Measurements from ENCODE around the gene CD22. TPM values are rescaled to one million over a fixed set of nuclear protein-coding genes. Genes with fewer than 3 reads are reported as not detected.
"Not testable (repeated sequence)": the region's sequence is repeated elsewhere in the genome, so short reads cannot be mapped to it uniquely, and the experiment has no call there.

Gene CD22
- total RNA-seq, 1 experiment from 2014 or later, result 0.56 TPM

DNA sequence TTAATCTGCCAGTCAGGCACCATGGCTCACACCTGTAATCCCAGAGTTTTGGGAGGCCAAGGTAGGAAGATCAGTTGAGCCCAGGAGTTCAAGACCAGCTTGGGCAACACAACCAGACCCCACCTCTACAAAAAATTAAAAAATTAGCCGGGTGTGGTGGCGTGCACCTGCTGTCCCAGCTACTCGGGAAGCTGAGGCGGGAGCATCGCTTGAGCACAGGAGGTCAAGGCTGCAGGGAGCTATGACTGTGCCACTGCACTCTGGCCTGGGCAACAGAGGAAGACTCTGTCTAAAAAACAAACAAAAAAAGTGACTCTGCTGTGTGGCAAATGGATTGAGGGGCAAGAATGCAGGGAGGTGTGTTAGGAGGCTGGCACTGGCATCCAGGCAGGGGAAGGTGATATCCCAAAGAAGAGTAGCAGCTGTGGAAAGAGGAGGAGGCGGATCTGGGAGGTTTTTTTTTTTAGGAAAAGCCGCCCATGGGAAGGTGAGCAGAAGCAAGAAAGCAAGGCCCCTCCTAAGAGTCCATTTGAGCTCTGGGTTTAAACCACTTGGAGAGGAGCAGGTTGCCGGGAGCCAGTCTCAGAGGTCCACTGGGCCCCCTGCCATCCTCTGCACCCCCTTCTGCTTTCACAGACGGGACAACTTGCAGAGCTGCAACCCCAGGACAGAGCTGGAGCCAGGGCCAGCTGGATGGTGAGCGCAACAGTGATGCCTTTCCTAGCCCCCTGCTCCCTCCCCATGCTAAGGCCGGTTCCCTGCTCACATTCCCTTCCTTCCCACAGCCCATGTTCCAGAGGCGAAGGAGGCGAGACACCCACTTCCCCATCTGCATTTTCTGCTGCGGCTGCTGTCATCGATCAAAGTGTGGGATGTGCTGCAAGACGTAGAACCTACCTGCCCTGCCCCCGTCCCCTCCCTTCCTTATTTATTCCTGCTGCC lies 44.6 kb upstream of the CD22 start:
- Mint-ChIP-seq H3K9me3 (ENCODE audit: unreplicated experiment) (no peaks in the 10 kb centered on the region), H3K36me3 (ENCODE audit: insufficient read depth, unreplicated experiment) (peaks cover 5% of the 10 kb centered on the region), H3K27me3 (ENCODE audit: insufficient read depth, unreplicated experiment) (peaks cover 28% of the 10 kb centered on the region), H3K27ac (ENCODE audit: low read depth, unreplicated experiment) (no peak overlapping the region), H3K4me3 (ENCODE audit: unreplicated experiment) (no peak overlapping the region), H3K4me1 (ENCODE audit: insufficient read depth, unreplicated experiment) (no peaks in the 10 kb centered on the region)
- no peak for DNase-seq (ENCODE audit: unreplicated experiment)
- intact Hi-C loops (cut with micrococcal nuclease), result no loop called here
- BruUV-seq (replicated peaks), result no TSS peak
- TF ChIP-seq CTCF (IDR thresholded peaks at IDR 0.05; ENCODE audit: unreplicated experiment), result no peak
- ChIA-PET POLR2A (no interaction called here), CTCF (interaction anchor here (0.7 to 1.4 kb wide), 4 partner anchors 20 to 221 kb away, joined by 3 to 6 read pairs (median 4); no protein-coding TSS in a partner anchor)

DNA sequence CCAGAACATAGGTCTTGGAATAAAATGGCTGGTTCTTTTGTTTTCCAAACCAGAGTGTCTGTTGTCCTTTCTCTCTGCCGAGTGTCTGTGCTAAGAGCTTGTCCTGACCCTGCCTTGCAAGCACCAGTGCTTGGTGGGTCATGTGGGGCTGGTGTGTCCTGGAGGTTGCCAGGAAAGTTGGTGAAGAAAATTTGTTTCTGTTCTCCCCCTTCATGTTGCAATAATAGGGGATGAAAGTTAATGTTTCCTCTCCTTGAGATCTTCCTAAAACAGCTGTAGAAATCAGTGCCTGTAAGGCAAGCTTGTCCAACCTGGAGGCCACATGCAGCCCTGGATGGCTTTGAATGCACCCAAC lies 43.9 kb upstream of the CD22 start:
- peaks cover 28% of the 10 kb centered on the region for H3K27me3 Mint-ChIP-seq (ENCODE audit: insufficient read depth, unreplicated experiment)
- H3K27ac Mint-ChIP-seq (ENCODE audit: low read depth, unreplicated experiment), result no peak overlapping the region
- DNase-seq (ENCODE audit: unreplicated experiment), result no peak
- no peak overlapping the region for H3K4me3 Mint-ChIP-seq (ENCODE audit: unreplicated experiment)
- H3K9me3 Mint-ChIP-seq (ENCODE audit: unreplicated experiment), result no peaks in the 10 kb centered on the region
- no TSS peak for BruUV-seq (replicated peaks)
- H3K4me1 Mint-ChIP-seq (ENCODE audit: insufficient read depth, unreplicated experiment), result no peaks in the 10 kb centered on the region
- TF ChIP-seq CTCF (IDR thresholded peaks at IDR 0.05; ENCODE audit: unreplicated experiment), result no peak
- intact Hi-C loops (cut with micrococcal nuclease), result no loop called here
- H3K36me3 Mint-ChIP-seq (ENCODE audit: insufficient read depth, unreplicated experiment), result peaks cover 5% of the 10 kb centered on the region
- ChIA-PET CTCF (interaction anchor here (0.7 to 1.4 kb wide), 3 partner anchors 192 to 222 kb away, joined by 3 to 6 read pairs (median 4); no protein-coding TSS in a partner anchor), POLR2A (no interaction called here)

DNA sequence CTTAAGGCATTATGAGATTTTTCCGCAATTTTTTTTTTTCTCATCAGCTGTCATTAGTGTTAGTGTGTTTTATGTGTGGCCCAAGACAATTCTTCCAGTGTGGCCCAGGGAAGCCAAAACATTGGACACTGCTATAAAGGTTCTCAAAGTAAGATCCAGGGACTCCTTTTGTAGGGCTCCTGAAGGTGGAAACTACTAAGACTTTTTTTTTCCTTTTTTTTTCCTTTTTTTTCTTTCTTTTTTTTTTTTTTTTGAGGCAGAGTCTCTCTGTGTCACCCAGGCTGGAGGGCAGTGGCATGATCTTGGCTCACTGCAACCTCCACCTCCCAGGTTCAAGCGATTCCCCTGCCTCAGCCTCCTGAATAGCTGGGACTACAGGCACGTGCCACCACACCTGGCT lies 43.5 kb upstream of the CD22 start:
- CTCF ChIA-PET, result interaction anchor here (0.7 to 1.4 kb wide), 3 partner anchors 192 to 222 kb away, joined by 3 to 6 read pairs (median 4); no protein-coding TSS in a partner anchor
- DNase-seq (ENCODE audit: unreplicated experiment); H3K4me1 Mint-ChIP-seq (ENCODE audit: insufficient read depth, unreplicated experiment); H3K4me3 Mint-ChIP-seq (ENCODE audit: unreplicated experiment); H3K27ac Mint-ChIP-seq (ENCODE audit: low read depth, unreplicated experiment); H3K9me3 Mint-ChIP-seq (ENCODE audit: unreplicated experiment); BruUV-seq (replicated peaks); H3K36me3 Mint-ChIP-seq (ENCODE audit: insufficient read depth, unreplicated experiment); POLR2A ChIA-PET; intact Hi-C loops (cut with micrococcal nuclease): not testable (repeated sequence)
- peaks cover 32% of the 10 kb centered on the region for H3K27me3 Mint-ChIP-seq (ENCODE audit: insufficient read depth, unreplicated experiment)

- intact Hi-C loops (cut with micrococcal nuclease); H3K36me3 Mint-ChIP-seq (ENCODE audit: insufficient read depth, unreplicated experiment); POLR2A ChIA-PET; CTCF ChIA-PET; H3K4me3 Mint-ChIP-seq (ENCODE audit: unreplicated experiment); H3K4me1 Mint-ChIP-seq (ENCODE audit: insufficient read depth, unreplicated experiment); DNase-seq (ENCODE audit: unreplicated experiment); BruUV-seq (replicated peaks); H3K9me3 Mint-ChIP-seq (ENCODE audit: unreplicated experiment); H3K27ac Mint-ChIP-seq (ENCODE audit: low read depth, unreplicated experiment): not testable (repeated sequence)
- peaks cover 39% of the 10 kb centered on the region for H3K27me3 Mint-ChIP-seq (ENCODE audit: insufficient read depth, unreplicated experiment)
Observed at GRCh38 chr19:35286101-35286500, 42.9 kb upstream of the CD22 start.

DNA sequence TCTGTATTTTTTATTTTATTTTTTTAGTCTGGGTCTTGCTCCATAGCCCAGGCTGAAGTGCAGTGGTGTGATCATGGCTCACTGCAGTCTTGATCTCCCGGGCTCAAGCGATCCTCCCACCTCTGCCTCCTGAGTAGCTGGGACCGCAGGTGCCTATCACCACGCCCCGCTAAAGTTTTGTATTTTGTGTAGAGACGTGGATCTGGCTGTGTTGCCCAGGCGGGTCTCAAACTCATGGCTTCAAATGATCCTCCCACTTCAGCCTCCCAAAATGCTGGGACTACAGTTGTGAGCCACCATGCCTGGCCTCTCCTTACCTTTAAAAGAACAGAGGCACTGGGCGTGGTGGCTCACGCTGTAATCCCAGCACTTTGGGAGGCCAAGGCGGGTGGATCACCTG lies 41.3 kb upstream of the CD22 start:
- no peak for TF ChIP-seq CTCF (IDR thresholded peaks at IDR 0.05; ENCODE audit: unreplicated experiment)
- BruUV-seq (replicated peaks), result no TSS peak
- H3K36me3 Mint-ChIP-seq (ENCODE audit: insufficient read depth, unreplicated experiment), result no peaks in the 10 kb centered on the region
- H3K27ac Mint-ChIP-seq (ENCODE audit: low read depth, unreplicated experiment), result no peak overlapping the region
- DNase-seq (ENCODE audit: unreplicated experiment), result no peak
- H3K27me3 Mint-ChIP-seq (ENCODE audit: insufficient read depth, unreplicated experiment), result peaks cover 49% of the 10 kb centered on the region
- H3K9me3 Mint-ChIP-seq (ENCODE audit: unreplicated experiment), result no peaks in the 10 kb centered on the region
- intact Hi-C loops (cut with micrococcal nuclease), result no loop called here
- H3K4me1 Mint-ChIP-seq (ENCODE audit: insufficient read depth, unreplicated experiment), result no peaks in the 10 kb centered on the region
- POLR2A ChIA-PET, result interaction anchor here (0.6 kb wide), 1 partner anchor 899 kb away, joined by 4 read pairs; no protein-coding TSS in a partner anchor
- CTCF ChIA-PET, result interaction anchor here (0.6 kb wide), 1 partner anchor 824 kb away, joined by 4 read pairs; no protein-coding TSS in a partner anchor
- no peak overlapping the region for H3K4me3 Mint-ChIP-seq (ENCODE audit: unreplicated experiment)

Measured in MCF 10A (cell line).